ENCODE results near the gene LYPLA2.

Gene LYPLA2

DNA sequence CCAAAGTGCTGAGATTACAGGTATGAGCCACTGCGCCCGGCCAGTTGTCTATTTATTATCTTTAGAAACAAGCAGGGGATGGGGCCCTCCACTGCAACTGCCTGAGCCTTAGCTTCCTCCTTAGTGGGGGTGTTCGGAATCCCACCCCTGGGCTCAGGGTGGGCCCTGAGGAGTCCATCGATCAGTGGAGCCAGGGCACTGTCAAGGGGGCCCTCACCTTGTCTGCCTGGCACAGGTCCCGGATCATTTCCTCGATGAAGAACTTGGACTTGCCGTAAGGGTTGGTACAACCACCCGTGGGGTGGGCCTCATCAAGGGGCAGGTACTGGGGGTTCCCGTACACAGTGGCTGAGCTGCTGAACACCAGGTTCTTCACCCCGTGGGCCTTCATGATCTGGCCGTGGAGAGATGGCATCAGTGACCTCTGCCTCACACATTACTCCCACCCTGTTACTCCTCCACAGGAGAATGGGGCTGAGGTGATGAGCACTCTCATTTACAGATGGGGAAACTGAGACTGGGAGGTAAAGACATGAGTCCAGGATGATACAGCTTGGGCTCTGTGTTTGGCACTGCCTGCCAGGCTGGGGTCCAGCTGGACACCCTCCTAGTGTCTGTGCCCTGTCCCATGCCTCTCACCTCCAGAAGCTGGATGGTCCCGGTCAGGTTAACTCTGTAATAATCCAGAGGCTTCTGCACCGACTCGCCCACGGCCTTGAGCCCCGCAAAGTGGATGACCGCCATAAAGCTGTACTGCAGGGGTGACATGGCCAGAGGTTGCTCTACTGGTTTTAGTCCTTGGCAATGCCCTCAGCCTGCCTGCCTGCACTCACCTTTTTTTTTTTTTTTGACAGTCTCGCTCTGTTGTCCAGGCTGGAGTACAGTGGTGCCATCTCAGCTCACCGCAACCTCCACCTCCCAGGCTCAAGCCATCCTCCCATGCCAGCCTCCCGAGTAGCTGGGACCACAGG lies 6.8 kb downstream of the LYPLA2 start:
- no peak overlapping the region for H3K4me3 ChIP-seq (ENCODE audit: control insufficient read depth, low read depth, low read length)
- no peak for DNase-seq (ENCODE audit: low read depth)
- TF ChIP-seq, protein P1, sequence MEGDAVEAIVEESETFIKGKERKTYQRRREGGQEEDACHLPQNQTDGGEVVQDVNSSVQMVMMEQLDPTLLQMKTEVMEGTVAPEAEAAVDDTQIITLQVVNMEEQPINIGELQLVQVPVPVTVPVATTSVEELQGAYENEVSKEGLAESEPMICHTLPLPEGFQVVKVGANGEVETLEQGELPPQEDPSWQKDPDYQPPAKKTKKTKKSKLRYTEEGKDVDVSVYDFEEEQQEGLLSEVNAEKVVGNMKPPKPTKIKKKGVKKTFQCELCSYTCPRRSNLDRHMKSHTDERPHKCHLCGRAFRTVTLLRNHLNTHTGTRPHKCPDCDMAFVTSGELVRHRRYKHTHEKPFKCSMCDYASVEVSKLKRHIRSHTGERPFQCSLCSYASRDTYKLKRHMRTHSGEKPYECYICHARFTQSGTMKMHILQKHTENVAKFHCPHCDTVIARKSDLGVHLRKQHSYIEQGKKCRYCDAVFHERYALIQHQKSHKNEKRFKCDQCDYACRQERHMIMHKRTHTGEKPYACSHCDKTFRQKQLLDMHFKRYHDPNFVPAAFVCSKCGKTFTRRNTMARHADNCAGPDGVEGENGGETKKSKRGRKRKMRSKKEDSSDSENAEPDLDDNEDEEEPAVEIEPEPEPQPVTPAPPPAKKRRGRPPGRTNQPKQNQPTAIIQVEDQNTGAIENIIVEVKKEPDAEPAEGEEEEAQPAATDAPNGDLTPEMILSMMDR (IDR thresholded peaks at IDR 0.05; ENCODE audit: control insufficient read depth, insufficient read depth, low read depth, low read length, missing control alignments), result no peak

DNA sequence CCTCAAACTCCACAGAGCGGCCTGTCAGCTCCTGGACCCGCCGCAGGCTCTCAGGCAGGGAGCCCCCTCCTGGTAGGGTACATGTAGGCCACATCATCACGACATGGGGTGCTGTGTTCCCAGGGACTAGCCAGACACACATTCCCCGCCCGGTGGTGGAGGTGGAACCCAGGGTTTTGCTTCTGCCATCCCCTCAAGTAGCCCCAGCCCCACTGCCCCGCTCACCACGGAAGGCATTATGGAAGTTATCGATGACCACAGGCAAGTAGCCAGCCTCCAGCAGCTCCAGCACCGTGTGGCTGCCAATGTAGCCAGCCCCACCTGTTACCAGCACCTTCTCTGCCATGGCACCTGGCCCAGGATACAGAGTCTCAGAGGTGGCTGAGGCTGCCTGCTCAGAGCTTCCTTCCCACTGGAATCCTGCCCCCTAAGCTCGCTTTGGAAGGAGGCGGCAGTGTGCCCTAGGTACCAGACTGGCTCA lies 7.8 kb downstream of the LYPLA2 start:
- H3K4me3 ChIP-seq (ENCODE audit: control insufficient read depth, low read depth, low read length), result no peak overlapping the region
- TF ChIP-seq, protein P1 (IDR thresholded peaks at IDR 0.05; ENCODE audit: control insufficient read depth, insufficient read depth, low read depth, low read length, missing control alignments), result no peak
- DNase-seq (ENCODE audit: low read depth), result no peak

DNA sequence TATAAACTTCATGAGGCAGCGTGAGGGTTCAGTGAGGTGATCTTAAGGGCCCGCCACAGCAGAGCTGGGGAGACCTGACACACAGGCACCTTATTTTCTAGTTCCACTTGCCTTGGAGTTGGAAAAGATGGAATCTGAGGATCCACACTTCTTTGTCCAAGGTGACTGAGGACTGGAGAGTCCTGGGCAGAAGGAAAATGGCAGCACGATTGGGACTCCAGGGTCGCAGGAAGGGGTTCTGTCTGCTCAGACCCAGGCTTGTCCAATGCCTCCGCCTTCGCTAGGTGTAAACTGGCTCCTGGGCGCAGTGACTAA lies 8.3 kb downstream of the LYPLA2 start:
- peak overlapping the region; percentile 82 for H3K4me3 ChIP-seq (ENCODE audit: control insufficient read depth, low read depth, low read length)
- DNase-seq (ENCODE audit: low read depth), result no peak
- TF ChIP-seq, protein P1 (IDR thresholded peaks at IDR 0.05; ENCODE audit: control insufficient read depth, insufficient read depth, low read depth, low read length, missing control alignments), result no peak

DNA sequence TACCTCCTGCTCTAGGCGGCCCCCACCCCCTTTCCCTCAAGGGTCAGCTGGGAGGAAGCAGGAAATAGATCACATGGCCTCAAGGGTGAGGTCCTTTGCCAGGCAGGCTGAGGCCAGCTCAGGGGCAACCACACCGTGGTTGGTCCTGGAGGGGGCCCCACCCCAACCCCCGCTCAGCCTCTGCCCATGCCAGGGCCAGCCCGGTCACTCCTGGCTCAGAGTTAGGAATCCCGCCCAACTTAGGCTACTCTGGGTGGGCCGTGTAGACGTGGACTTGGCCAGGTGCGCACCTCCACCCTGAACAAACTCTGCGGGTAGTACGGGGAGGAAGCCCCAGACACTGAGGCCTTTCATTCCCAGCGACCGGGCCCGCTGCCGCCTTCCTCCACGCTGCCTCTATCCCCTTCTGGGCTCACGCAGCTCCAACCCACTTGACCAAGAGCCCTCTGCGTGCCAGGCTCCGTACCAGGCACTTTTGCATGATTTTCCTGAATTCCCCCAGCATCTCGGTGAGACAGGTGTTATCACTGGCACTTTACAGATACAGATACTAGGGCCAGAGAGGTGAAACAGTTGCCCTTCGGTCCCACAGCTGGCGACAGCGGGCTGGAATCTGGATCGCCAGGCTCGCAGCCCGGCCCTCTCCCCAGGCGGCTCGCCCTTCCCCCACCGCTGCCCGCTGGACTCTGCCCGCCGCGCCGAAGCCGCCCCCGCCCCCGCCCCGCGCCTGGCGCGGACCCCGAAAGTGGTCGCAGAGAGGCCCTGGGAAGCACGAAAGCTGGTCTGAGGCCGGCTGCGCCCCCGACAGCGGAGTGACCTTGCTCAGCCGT lies 8.8 kb downstream of the LYPLA2 start:
- TF ChIP-seq, protein P1 (IDR thresholded peaks at IDR 0.05; ENCODE audit: control insufficient read depth, insufficient read depth, low read depth, low read length, missing control alignments), result no peak
- H3K4me3 ChIP-seq (ENCODE audit: control insufficient read depth, low read depth, low read length), result peak overlapping the region; percentile 82
- no peak for DNase-seq (ENCODE audit: low read depth)

DNA sequence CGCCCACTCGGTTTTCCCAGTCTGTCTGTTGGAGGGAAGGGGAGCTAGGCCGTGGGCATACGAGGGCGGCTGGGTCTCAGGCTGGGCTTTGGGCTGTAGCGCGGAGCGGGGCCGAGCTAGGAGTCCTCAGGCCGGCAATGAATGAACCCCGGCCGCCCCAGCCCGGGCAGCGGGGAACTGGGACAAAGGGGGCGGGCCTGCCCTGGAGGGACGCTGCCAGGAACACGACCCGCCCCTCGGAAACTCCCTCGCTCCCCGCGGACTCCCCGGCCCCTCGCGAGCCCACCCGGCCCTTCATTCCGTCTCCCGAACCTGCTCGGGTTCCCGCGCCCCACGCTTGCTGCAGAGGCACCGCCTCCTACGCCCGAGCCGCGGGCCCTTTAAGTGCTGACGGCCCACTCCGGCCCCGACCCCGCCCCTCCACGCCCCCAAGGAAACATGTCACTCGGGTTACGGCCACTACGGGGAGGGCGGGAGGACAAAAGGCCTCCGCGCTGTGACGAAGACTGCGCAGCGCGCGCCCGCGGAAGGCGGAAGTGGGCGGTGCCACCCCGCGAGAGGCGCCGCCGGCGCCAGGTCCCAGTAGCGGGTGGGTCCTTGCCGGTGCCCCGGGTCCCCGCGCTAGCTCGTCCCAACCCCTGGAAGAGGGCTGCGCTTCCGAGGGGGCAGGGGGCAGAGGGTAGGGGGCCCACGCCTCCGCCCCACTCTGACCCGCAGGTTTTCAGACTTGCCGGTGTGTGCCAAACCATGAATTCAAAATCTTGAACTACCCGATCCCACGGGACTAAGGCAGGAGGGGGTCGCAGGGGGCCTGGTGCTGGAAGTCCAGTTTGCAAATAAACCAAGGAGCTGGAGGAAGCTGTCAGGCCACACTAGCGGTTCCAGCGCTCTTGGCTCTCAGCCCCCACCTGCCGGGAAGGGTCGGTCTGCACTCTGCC lies 9.7 kb downstream of the LYPLA2 start, which contains the start of gene GALE:
Gene GALE (minus strand): TSS at position 355 of the 938 bp plus-strand sequence. CDS start 1,747 bp downstream, outside the sequence.
- peak within 1 kb of the TSS; percentile 82 for H3K4me3 ChIP-seq (ENCODE audit: control insufficient read depth, low read depth, low read length)
- TF ChIP-seq, protein P1 (IDR thresholded peaks at IDR 0.05; ENCODE audit: control insufficient read depth, insufficient read depth, low read depth, low read length, missing control alignments), result no peak
- DNase-seq (ENCODE audit: low read depth), result peak; percentile 67
